ENCODE results near the gene DNAH7. TPM values are rescaled to one million over a fixed set of nuclear protein-coding genes. Genes with fewer than 3 reads are reported as not detected.

Gene DNAH7
- total and polyA plus RNA-seq, 2 donors (not counting 1 experiment from before 2014, with no cell fraction given) = 0.37 to 0.99 TPM

DNA sequence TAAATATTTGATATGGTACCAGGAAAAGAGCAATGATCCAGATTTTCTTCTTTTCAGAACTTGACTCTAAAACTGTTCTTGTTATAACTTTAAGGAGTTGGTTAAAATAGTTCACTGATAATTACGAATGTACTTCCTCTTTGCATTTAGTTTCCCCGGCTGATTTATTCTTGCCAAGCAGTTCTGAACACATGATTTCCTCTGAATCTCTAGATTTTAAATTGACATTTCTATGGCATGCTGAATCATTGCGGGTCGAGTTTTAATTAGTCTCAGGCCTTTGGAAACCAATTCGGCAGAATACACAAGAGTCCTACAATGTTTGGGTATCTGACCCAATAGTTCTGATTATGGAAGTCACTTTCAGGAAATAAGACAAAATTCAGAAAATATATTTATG is 37.3 kb upstream of the DNAH7 start:
- Histone ChIP-seq H2AFZ (ENCODE audit: low read length) (no peak overlapping the region), H4K20me1 (ENCODE audit: control insufficient read depth, extremely low read depth, insufficient read depth, low read length) (no peaks in the 10 kb centered on the region)
- DNase-seq (ENCODE audit: low read depth in 2 of 2) = no peak

DNA sequence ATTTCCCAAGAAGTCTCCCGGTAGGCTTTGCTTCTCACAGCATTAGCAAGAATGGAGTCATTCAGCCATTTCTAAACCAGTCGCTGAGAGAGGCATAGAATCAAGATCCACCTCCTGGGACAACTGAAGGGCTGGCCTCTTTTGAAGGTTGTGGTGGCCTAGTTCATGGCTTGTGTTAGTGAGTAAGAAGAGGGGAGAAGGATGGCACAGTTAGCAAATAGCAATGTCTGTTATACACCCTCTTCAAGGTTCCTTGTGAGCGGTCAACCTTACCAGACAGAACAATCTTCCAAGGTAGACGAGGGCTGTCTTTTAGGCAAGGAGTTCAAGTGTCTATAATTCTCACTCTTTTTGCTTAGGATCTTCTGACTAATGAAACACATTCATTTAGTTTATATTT is 35.4 kb upstream of the DNAH7 start:
- Histone ChIP-seq H3K4me2 (ENCODE audit: extremely low read depth, insufficient read depth, low read length) (no peak overlapping the region), H3K9ac (ENCODE audit: insufficient read depth, low read length) (no peak overlapping the region), H3K4me3 (replicated peaks in 1 of 4; ENCODE audit: control extremely low read depth in 1 of 4, insufficient read depth in 1 of 4, low read depth in 3 of 4, low read length in 4 of 4) (no peak overlapping the region), H3K79me2 (ENCODE audit: control insufficient read depth, insufficient read depth, low read length) (no peaks in the 10 kb centered on the region), H3K27me3 (ENCODE audit: control insufficient read depth, insufficient read depth, low read length) (no peaks in the 10 kb centered on the region), H3K27ac (ENCODE audit: insufficient read depth, low read length) (no peak overlapping the region), H3K36me3 (ENCODE audit: control insufficient read depth, insufficient read depth, low read length) (no peaks in the 10 kb centered on the region), H2AFZ (ENCODE audit: low read length) (no peak overlapping the region), H3K4me1 (ENCODE audit: control insufficient read depth, extremely low read depth, insufficient read depth, low read length) (peaks cover 7% of the 10 kb centered on the region), H3K9me3 (ENCODE audit: control insufficient read depth, insufficient read depth, low read depth, low read length) (no peaks in the 10 kb centered on the region), H4K20me1 (ENCODE audit: control insufficient read depth, extremely low read depth, insufficient read depth, low read length) (no peaks in the 10 kb centered on the region)
- TF ChIP-seq, protein P1, sequence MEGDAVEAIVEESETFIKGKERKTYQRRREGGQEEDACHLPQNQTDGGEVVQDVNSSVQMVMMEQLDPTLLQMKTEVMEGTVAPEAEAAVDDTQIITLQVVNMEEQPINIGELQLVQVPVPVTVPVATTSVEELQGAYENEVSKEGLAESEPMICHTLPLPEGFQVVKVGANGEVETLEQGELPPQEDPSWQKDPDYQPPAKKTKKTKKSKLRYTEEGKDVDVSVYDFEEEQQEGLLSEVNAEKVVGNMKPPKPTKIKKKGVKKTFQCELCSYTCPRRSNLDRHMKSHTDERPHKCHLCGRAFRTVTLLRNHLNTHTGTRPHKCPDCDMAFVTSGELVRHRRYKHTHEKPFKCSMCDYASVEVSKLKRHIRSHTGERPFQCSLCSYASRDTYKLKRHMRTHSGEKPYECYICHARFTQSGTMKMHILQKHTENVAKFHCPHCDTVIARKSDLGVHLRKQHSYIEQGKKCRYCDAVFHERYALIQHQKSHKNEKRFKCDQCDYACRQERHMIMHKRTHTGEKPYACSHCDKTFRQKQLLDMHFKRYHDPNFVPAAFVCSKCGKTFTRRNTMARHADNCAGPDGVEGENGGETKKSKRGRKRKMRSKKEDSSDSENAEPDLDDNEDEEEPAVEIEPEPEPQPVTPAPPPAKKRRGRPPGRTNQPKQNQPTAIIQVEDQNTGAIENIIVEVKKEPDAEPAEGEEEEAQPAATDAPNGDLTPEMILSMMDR (conservative IDR thresholded peaks at IDR 0.05 in 1 of 2, IDR thresholded peaks at IDR 0.05 in 1 of 2; ENCODE audit: low read depth in 1 of 2, low read length in 2 of 2) = no peak
- no peak for TF ChIP-seq EZH2 (IDR thresholded peaks at IDR 0.05; ENCODE audit: low read length, missing control alignments)
- DNase-seq (ENCODE audit: low read depth in 2 of 2) = no peak

More for the DNA sequence above, 37.3 kb upstream of the DNAH7 start:
- TF ChIP-seq EZH2 (IDR thresholded peaks at IDR 0.05; ENCODE audit: low read length, missing control alignments) = no peak
- TF ChIP-seq, protein P1 (conservative IDR thresholded peaks at IDR 0.05 in 1 of 2, IDR thresholded peaks at IDR 0.05 in 1 of 2; ENCODE audit: low read depth in 1 of 2, low read length in 2 of 2) = no peak
- H3K9ac ChIP-seq (ENCODE audit: insufficient read depth, low read length) = no peak overlapping the region
- H3K4me3 ChIP-seq (replicated peaks in 1 of 4; ENCODE audit: control extremely low read depth in 1 of 4, insufficient read depth in 1 of 4, low read depth in 3 of 4, low read length in 4 of 4) = no peak overlapping the region
- H3K4me1 ChIP-seq (ENCODE audit: control insufficient read depth, extremely low read depth, insufficient read depth, low read length) = peaks cover 4% of the 10 kb centered on the region
- no peaks in the 10 kb centered on the region for H3K79me2 ChIP-seq (ENCODE audit: control insufficient read depth, insufficient read depth, low read length)
- H3K36me3 ChIP-seq (ENCODE audit: control insufficient read depth, insufficient read depth, low read length) = no peaks in the 10 kb centered on the region
- no peak overlapping the region for H3K27ac ChIP-seq (ENCODE audit: insufficient read depth, low read length)
- no peak overlapping the region for H3K4me2 ChIP-seq (ENCODE audit: extremely low read depth, insufficient read depth, low read length)
- H3K9me3 ChIP-seq (ENCODE audit: control insufficient read depth, insufficient read depth, low read depth, low read length) = no peaks in the 10 kb centered on the region
- no peaks in the 10 kb centered on the region for H3K27me3 ChIP-seq (ENCODE audit: control insufficient read depth, insufficient read depth, low read length)

DNA sequence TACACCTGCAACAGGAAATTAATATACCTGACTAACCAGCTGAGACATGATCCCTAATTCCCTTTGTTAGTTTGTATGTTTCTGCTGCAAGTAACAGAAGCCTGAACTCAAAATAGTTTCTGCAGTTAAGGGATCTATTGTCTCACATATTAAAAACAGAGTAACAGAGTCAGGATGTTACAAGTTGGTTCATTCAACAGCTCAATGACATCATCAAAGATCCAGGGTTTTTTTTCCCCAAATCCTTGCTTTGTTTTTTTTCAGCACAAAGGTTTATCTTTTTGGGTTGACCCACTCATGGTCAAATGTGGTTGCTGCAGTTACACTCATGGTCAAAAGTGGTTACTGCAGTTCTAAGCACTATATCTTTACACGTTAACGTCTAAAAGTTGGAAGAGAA is 35.0 kb upstream of the DNAH7 start:
- DNase-seq (ENCODE audit: low read depth in 2 of 2) = no peak
- Histone ChIP-seq H2AFZ (ENCODE audit: low read length) (no peak overlapping the region), H3K9me3 (ENCODE audit: control insufficient read depth, insufficient read depth, low read depth, low read length) (no peaks in the 10 kb centered on the region), H3K4me1 (ENCODE audit: control insufficient read depth, extremely low read depth, insufficient read depth, low read length) (peaks cover 7% of the 10 kb centered on the region), H3K4me3 (replicated peaks in 1 of 4; ENCODE audit: control extremely low read depth in 1 of 4, insufficient read depth in 1 of 4, low read depth in 3 of 4, low read length in 4 of 4) (no peak overlapping the region), H3K9ac (ENCODE audit: insufficient read depth, low read length) (no peak overlapping the region), H3K27me3 (ENCODE audit: control insufficient read depth, insufficient read depth, low read length) (no peaks in the 10 kb centered on the region), H3K79me2 (ENCODE audit: control insufficient read depth, insufficient read depth, low read length) (no peaks in the 10 kb centered on the region), H4K20me1 (ENCODE audit: control insufficient read depth, extremely low read depth, insufficient read depth, low read length) (no peaks in the 10 kb centered on the region), H3K27ac (ENCODE audit: insufficient read depth, low read length) (no peak overlapping the region), H3K36me3 (ENCODE audit: control insufficient read depth, insufficient read depth, low read length) (no peaks in the 10 kb centered on the region), H3K4me2 (ENCODE audit: extremely low read depth, insufficient read depth, low read length) (no peak overlapping the region)
- no peak for TF ChIP-seq EZH2 (IDR thresholded peaks at IDR 0.05; ENCODE audit: low read length, missing control alignments)

Data from fibroblast of lung (primary cell).